Calu3 (cell line): ENCODE results near the gene CLPSL2. TPM values are rescaled to one million over a fixed set of nuclear protein-coding genes. Genes with fewer than 3 reads are reported as not detected.
A peak's percentile ranks its signal among the peaks of the same experiment; 100 is the strongest.

ENCODE experiments used
- BruUV-seq: library from RNA; stranded (reverse); fragments of 400-500 nt; replicated peaks from 2 replicates; lab custom pipeline; 2021; lab: Mats Ljungman, UMichigan
- CTCF ChIA-PET: fragments of 300-600 bp; sonication (Branson Sonifier 250); formaldehyde crosslinking; loops from one replicate; lab custom pipeline; 2022; ENCODE audit warnings: antibody characterized with exemption; lab: Charles Lee
- DNase-seq: peaks from one replicate; pipeline ENCODE4 v3.0.0; 2022
- H3K27ac Mint-ChIP-seq: one replicate; pipeline ENCODE4 v1.8.0; 2022; ENCODE audit warnings: mixed read lengths; ENCODE audit not compliant: unreplicated experiment
- H3K27me3 Mint-ChIP-seq: one replicate; pipeline ENCODE4 v1.8.0; 2022; ENCODE audit warnings: mixed read lengths; ENCODE audit not compliant: unreplicated experiment
- H3K36me3 Mint-ChIP-seq: one replicate; pipeline ENCODE4 v1.8.0; 2022; ENCODE audit warnings: mild to moderate bottlenecking, moderate library complexity, mixed read lengths; ENCODE audit not compliant: insufficient read depth, unreplicated experiment
- H3K4me1 Mint-ChIP-seq: one replicate; pipeline ENCODE4 v1.8.0; 2022; ENCODE audit warnings: mild to moderate bottlenecking, low read depth, mixed read lengths; ENCODE audit not compliant: unreplicated experiment
- H3K4me3 Mint-ChIP-seq: one replicate; pipeline ENCODE4 v1.8.0; 2022; ENCODE audit warnings: mild to moderate bottlenecking, low read depth, moderate library complexity, mixed read lengths; ENCODE audit not compliant: unreplicated experiment
- H3K9me3 Mint-ChIP-seq: one replicate; pipeline ENCODE4 v1.8.0; 2022; ENCODE audit warnings: low read depth, mixed read lengths; ENCODE audit not compliant: unreplicated experiment
- CTCF ChIP-seq: fragments of 200-600 bp; IDR thresholded peaks from one replicate; pipeline ENCODE4 v1.8.0; 2022; ENCODE audit warnings: antibody characterized with exemption; ENCODE audit not compliant: unreplicated experiment
- intact Hi-C: fragments of 100-400 bp; cut with micrococcal nuclease; formaldehyde crosslinking; loops from one replicate; pipeline ENCODE4 v1.10.0; 2022; ENCODE audit not compliant: unreplicated experiment
- total RNA-seq: library from RNA; stranded (reverse); gene quantifications from 2 replicates; pipeline ENCODE4 v1.2.3, GENCODE V29; 2022

CLPSL2 gene
- total RNA-seq, 1 experiment from 2014 or later: not detected

DNA sequence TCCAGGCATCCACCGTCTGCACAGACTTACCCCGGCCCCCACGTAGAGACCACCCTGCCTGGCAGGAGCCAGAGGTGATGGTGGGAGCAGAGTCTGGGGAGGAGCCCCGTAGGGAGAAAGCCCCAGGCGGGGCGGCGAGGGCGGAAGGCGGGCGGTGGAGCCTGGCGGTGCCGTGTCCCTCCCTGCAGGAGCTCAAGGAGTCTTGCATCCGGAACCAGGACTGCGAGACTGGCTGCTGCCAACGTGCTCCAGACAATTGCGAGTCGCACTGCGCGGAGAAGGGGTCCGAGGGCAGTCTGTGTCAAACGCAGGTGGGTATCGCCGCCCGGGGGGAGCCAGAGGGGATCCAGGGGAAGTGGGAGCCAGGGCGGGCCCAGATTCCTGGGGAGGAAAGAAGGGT lies 10.4 kb downstream of the CLPSL2 start:
- no peaks in the 10 kb centered on the region for H3K9me3 Mint-ChIP-seq
- no peaks in the 10 kb centered on the region for H3K36me3 Mint-ChIP-seq
- no peak for TF ChIP-seq CTCF
- no TSS peak for BruUV-seq
- peaks cover 29% of the 10 kb centered on the region for H3K4me1 Mint-ChIP-seq
- H3K27ac Mint-ChIP-seq: no peak overlapping the region
- CTCF ChIA-PET: interaction anchor here (1.1 to 1.7 kb wide), 2 partner anchors 10 to 12 kb away, joined by 3 to 6 read pairs; no protein-coding TSS in a partner anchor
- DNase-seq: no peak
- peaks cover 44% of the 10 kb centered on the region for H3K27me3 Mint-ChIP-seq
- peak overlapping the region; percentile 44 for H3K4me3 Mint-ChIP-seq
- intact Hi-C loops: no loop called here

DNA sequence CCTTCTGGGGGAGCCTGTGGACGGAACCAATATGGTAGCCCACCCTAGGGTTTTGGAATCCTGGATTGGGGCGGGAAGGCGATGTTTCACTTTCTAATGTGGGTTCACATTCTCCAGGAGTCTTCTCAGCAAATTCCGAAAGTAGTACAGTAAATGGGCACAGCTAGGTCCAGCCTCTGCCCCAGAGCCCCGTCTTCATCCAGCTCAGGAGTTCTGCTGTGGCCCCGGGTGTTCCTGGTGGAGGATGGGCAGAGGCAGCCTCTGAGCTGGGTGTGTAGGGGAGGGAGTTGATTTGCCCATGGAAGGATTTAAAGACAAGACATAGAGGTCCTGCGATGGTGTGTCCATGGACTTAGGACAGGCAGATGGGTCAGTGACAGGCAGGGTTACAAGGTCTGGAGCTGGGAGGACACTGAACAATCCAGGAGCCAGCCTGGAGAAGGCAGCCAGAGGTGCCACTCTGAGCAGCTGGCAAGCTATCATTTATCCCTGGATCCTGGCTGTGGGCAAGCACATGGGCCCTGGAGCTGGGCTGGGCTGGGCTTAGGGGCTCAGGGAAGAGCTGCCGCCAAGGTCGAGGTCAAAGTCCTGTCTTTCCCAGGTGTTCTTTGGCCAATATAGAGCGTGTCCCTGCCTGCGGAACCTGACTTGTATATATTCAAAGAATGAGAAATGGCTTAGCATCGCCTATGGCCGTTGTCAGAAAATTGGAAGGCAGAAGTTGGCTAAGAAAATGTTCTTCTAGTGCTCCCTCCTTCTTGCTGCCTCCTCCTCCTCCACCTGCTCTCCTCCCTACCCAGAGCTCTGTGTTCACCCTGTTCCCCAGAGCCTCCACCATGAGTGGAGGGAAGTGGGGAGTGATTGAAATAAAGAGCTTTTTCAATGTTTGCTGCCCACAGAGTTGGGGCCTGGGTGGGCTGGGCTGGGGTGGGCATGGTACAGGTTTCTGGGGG lies 11.1 kb downstream of the CLPSL2 start:
- CTCF ChIA-PET: interaction anchor here (0.6 to 1.7 kb wide), 5 partner anchors 9 to 1682 kb away, joined by 3 to 7 read pairs (median 3); no protein-coding TSS in a partner anchor
- no TSS peak for BruUV-seq
- Mint-ChIP-seq H3K9me3 (no peaks in the 10 kb centered on the region), H3K27me3 (peaks cover 47% of the 10 kb centered on the region), H3K4me3 (peak overlapping the region; percentile 44), H3K4me1 (peaks cover 22% of the 10 kb centered on the region), H3K27ac (no peak overlapping the region), H3K36me3 (no peaks in the 10 kb centered on the region)
- no peak for DNase-seq
- intact Hi-C loops: no loop called here
- TF ChIP-seq CTCF: no peak

GRCh38 chr6:35788423-35788982 lies 12.1 kb downstream of the CLPSL2 start:
- CTCF ChIA-PET: interaction anchor here (1.1 kb wide), 1 partner anchor 25 kb away, joined by 3 read pairs; no protein-coding TSS in a partner anchor

More at GRCh38 chr6:35788423-35788982, 12.1 kb downstream of the CLPSL2 start:
- TF ChIP-seq CTCF: no peak
- Mint-ChIP-seq H3K36me3 (no peaks in the 10 kb centered on the region), H3K27ac (no peak overlapping the region), H3K9me3 (no peaks in the 10 kb centered on the region), H3K4me3 (no peak overlapping the region), H3K4me1 (peaks cover 20% of the 10 kb centered on the region), H3K27me3 (peaks cover 56% of the 10 kb centered on the region)
- no TSS peak for BruUV-seq
- no peak for DNase-seq
- intact Hi-C loops: no loop called here
